Left forelimb (tissue), 1 donor: ENCODE measurements around the gene SPSB1.

ENCODE experiments used
- DNase-seq: peaks from one replicate; pipeline ENCODE4 v3.0.0-alpha.2; 2018; ENCODE audit warnings: low spot score

The SPSB1 gene

DNA sequence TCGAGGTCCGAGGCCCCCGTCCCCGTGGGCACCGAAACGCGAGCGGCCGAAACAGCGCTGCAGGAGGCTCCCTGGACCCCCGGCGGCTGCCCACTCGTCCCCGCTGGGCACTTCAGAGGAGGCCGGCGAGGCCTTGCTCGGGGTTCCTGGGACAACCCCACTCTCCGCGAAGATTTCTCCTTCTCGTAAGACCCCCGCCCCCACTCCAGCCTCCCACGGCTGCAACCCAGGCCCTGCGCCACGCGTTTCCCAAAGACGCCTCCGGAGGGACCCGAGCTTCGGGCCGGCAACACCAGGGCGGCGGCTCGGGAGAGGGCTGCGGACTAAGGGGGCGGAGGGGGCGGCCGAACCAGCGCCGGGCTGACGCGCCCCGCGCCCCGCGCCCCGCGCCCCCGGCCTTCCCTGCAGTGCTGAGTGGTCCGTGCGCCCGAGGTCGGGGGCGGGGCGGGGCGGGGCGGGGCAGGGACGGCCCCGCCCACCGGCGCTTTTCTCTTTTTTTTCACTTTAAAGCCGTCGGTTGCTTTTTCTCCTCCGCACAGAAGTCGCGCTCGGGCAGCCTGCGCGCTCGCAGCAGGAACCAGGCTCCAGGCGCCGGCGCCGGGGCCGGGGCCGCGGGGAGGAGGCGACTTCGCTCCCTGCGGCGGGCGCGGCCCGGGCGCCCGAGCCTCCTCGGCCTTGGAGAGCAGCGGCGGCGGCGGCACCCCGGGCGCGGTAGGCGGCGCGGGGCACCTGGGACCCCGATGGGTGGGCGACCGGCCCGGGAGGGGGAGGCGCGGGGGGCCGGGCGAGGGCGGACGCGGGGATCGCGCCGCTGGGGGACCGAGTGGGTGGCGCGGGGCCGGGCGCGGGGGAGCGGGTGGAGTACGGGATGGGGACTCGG, at the start of gene SPSB1:
TSS of gene SPSB1 (plus strand) at position 534 of the 880 bp plus-strand sequence. CDS start 62,998 bp downstream, outside the sequence.
- peak; percentile 91 for DNase-seq

DNA sequence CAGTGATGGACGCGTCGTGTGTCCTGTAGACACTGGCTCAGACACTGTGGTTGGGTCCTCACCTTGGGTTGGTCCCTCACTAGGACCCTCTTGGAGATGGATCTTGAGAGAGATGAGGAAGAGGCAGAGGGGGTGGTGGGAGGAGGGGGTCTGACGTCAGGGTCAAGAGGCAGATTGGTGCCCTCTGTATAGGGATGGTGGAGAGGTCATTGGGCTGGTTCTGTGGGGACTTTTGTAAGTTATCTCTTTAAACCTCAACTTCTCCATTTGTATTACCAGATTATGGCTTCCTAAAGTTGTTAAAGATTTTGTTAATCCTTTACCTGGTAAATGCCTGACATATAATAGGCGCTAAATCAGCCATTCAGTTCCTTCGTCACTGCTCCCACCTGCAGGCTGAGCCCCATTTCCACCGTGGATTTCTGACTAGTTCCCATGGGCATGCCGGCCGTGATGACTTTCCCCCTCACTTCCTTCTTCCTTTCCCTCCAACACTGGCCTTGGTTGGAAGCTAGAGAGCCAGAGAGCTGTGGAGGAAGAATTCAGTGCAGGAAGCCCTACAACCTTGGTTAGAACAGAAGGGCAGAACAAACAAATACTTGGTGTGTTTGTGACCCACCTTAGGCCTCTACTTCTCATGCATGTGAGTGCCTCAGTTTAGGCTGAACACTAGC, 49.5 kb upstream of the SPSB1 start:
- DNase-seq, result no peak

DNA sequence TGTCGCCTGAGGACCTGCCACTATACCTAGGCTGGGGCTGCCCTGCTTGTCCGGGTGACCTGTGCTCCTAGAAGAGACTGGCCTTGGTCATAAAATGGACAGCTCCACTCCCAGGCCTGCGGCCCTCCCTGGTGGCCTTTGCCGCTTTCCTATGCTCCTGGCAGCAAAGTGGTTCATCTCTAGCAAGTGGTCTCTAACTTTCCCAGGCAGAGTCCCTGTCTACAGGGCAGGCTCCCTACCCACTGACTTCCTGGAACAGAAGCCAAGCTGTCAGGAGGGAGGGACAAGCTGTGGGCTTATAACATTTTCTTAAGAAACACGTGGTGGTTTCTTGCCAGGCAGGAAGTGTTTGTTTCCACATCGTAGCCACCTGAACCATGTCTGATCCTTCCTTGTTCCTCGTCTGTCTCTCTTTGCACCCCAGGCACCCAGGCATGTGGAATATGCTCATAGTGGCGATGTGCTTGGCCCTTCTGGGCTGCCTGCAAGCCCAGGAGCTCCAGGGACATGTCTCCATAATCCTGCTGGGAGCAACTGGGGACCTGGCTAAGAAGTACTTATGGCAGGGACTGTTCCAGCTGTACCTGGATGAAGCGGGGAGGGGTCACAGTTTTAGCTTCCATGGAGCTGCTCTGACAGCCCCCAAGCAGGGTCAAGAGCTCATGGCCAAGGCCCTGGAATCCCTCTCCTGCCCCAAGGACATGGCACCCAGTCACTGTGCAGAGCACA, 48.0 kb upstream of the SPSB1 start:
- no peak for DNase-seq

DNA sequence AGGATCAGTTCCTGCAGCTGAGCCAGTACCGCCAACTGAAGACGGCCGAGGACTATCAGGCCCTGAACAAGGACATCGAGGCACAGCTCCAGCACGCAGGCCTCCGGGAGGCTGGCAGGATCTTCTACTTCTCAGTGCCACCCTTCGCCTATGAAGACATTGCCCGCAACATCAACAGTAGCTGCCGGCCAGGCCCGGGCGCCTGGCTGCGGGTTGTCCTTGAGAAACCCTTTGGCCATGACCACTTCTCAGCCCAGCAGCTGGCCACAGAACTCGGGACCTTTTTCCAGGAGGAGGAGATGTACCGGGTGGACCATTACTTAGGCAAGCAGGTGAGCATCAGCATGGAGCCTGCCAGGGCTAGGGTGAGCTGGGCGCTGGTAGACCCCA, 47.5 kb upstream of the SPSB1 start:
- no peak for DNase-seq

DNA sequence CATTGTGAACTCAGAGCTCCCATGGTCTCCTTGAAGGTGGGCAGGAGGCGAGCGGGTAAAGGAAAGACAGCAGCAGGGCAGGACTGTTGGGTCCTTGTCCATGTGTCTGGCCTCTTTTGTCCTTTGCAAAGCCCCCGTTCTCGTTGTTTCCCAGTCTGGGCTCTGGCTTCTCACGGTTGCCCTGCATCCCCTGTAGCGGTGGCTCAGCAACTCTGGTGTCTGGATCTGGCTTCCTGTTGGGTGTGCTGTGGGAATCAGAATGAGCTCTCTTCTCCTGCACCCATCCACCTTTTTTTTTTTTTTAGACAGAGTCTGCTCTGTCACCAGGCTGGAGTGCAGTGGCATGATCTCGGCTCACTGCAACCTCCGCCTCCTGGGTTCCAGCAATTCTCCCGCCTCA, 47.0 kb upstream of the SPSB1 start:
- DNase-seq, result no peak

DNA sequence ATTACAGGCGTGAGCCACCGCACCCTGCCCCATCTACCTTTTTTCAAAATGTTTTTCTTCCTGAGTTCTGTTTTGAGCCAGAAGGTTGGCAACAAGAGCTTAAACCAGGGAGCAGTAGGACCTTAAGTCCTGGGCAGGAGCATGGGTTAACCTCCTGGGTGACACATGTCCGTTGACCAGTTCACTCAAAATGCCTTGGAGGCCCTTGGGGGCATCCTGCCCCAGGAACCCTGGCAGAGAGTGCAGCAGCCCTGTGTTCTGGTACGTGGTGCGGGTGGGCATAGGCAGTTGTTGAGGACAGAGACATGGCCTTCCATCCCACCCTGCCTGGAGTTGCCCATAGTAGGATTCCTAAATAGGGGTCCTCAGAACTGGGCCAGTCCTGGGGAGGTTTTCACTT, 46.5 kb upstream of the SPSB1 start:
- DNase-seq, result no peak

- no peak for DNase-seq
Measured at GRCh38 chr1:9246841-9247785, 45.6 kb upstream of the SPSB1 start.

DNA sequence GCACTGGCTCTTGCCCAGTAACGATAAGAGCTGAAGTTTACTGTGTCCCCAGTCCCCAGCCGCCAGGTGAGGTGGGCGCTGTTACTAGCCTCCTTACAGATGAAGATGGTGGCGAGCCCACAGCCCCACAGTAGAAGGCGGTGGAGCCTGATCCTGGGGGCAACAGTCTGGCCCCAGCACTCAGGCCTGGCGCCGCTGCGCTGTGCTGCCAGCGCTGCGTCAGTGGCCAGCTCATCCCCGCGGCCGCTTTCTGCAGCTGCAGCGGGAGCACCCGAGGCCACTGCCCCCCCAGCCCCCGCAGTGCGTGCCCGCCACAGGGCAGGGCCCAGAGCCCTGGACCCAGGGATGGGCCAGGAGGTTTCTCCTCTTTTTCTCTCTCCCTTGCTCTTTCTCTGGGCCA, 44.8 kb upstream of the SPSB1 start:
- no peak for DNase-seq

GRCh38 chr1:9248341-9249262, 44.1 kb upstream of the SPSB1 start:
- no peak for DNase-seq

DNA sequence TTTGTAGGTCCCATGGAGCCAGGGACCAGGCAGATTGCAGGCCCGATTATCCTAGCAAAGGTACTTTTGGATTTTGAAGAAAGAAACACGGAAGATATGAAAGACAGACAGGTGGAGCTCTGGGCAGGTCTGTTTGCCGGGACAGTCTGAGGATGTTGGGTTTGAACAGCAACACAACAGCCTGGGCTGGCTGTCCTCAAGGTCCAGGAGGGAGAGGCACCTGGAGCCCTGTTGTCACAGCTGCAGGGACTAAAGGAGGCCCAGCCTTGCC, 43.5 kb upstream of the SPSB1 start:
- no peak for DNase-seq

DNA sequence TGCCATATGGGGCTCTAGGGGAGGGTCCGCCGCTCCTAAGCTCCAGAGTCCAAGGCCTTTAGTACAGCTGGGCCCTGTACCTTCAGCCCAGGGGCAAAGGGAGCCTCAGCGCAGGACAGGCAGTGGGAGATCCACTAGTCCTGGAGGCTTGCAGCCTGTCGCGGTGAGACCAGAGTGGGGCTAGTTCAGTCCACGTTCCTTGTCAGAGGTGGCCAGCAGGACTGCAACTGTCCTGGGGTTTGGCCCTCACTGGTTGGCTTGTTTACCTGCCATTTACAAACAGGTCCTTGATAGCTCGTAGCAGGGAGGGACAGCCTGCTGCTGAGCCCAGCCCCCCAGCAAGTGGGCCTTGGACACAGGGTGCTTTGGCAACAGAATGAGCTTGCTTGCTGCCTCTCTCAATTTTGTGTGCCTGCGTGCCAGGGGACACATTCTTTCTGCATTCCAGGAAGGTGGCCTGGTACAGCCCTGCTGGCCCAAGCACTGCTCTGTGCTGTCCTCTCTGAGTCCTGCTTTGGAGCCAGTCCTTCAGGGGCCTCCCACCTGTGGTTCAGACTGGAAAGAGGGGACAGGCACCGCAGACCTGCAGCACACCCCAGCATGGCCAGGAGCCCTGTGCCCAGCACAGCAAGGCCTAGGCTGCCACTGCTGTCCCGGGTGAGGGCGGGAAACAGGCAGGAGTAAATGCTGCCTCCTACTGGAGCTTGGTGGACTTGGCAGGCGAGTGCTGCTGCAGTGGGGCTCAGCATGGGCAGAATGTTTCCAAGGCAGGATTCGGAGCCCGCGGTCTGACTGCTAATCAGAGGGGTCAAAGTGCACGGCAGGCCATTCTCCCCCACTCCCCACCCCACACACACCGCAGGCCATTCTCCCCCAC, 42.9 kb upstream of the SPSB1 start:
- no peak for DNase-seq

- DNase-seq, result no peak
Measured at GRCh38 chr1:9250411-9251381, 42.0 kb upstream of the SPSB1 start.

DNA sequence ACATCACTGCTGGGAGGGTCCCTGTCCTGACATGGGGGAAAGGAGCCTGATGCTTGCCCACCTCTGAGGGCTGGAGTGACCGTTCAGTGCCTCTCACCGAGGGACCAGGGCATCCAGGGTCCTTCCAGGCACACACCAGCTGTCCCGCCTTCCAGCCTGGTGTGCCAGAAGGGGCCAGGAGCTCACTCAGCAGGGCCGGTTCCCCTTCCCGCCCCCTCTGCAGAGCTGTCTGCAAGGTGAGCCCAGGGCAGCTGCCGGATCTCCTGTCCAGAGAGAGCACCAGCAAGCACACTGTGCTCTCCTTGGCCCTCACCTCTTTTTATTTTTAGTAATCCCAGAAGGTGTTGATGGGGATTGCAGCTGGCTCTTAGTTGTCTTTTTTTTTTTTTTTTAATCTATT, 41.2 kb upstream of the SPSB1 start:
- DNase-seq, result no peak

DNA sequence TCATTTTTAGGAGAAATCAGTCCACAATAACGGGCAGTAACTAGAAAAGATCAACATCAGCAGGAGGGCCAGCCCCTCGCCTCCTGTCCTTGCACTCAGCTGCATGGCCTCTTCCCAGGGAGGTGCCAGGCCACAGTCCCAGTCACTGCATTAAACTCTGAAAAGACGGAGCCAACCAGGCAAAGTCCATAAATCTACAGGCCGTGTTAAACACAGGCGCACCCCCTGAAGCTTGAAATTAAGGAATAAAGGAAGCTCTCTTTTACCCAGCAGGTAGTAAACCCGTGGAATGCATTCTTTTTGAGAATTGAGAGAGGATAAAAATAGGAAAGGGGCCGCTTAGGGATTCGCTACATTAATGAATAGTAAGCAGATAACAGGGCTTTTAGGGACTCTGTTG, 39.7 kb upstream of the SPSB1 start:
- DNase-seq, result no peak

DNA sequence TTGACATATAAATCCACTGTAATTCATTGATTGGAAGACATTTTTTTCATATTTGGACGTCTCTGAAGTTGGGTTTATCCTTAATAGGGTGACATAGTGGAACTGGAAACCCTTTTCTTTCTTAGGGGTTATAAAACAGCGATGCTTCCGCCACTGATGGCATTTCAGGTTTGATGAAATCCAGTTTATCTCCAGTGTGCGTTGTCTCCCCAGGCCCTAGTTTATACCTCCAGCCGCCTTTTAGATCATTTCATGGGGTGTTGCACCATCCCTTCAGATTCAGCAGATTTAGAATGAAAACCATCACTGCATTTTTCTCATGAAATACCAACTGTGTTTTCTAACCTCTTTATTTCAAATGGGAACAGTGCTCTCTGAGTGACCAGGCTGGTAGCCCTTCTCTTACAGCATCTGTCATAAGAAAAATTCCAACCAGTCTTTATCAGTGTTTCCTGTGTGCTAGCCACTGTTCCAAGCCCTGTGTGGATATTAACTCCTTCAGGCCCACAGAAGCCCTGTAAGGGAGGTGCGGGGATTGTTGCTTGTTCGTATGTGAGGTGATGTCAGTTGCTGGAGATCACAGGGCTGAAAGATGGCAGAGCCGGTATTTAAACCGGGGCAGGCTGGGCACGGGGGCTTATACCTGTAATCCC, 39.1 kb upstream of the SPSB1 start:
- DNase-seq, result no peak

GRCh38 chr1:9256332-9256731, 36.4 kb upstream of the SPSB1 start:
- no peak for DNase-seq

DNA sequence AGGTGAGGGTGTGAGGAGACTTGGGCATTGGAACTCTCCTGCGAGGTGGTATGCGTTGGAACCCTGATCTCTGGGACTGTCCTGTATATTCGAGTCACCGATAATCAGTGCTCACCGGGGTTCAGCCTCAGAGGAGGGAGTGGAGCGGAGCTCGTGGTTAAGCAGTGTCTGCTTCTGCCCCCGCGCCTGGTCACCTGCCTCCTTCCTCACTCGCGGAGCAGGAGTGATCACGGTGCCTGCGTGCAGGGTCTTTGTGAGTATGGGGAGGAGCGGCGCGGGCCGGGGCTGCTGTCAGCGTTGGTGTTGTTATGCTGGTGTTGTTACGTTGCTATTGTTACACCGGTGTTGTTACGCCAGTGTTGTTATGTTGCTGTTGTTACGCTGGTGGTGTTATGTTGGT, 34.8 kb upstream of the SPSB1 start:
- no peak for DNase-seq

DNA sequence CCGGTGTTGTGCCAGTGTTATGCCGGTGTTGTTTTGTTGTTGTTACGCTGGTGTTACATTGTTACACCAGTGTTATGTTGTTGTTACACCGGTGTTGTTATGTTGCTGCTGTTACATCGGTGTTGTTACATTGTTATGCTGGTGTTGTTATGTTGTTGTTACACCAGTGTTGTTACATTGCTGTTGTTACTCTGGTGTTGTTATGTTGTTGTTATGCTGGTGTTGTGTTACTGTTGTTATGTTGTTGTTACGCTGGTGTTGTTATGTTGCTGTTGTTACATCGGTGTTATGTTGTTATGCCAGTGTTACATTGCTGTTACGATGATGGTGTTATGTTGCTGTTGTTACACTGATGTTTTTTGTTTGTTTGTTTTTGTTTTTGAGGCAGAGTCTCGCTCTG, 34.1 kb upstream of the SPSB1 start:
- no peak for DNase-seq
